ENCODE results near the gene ZNF134. TPM values are rescaled to one million over a fixed set of nuclear protein-coding genes. Genes with fewer than 3 reads are reported as not detected.
A peak's percentile ranks its signal among the peaks of the same experiment; 100 is the strongest.

Gene ZNF134
- 13.7 and 15.9 TPM in 2 replicates for total RNA-seq

DNA sequence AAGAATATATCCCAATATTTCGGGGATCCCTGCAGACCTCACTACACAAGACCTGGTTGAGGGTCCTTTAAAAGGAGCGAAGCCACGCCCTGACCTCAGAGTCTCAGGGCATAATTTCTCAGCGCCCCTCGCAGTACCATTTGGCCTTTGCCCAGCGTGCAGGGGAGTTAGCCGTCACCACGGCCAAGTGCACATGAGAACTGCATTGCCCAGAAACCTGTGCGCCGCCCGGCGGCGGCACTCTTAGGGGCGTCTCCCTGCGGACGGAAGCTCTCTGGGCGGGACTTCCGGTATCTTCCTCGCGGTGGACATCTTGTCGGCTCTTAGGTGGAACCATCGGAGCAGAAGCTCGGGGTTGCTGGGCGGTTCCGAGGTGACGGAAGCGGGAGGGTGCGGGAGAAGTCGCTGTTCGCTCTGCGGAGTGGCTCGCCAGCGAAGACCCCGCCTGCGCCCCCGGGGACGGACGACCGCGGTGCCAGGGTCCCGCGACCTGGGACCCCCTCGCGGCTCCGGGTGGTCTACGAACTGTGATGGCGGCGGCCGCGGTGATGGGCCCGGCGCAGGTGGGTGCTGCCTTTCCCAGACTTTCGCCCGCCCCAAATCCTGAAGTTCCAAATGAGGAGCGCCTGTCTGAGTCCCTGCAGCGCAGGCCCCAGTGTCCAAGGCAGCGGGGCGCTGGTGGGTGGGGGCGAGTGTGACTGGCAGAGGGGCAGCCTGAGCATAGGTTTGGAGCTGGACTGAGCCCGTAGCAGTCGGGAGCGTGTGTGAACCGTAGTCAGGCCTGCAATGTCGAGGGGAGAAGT, at the start of gene ZNF134:
Gene ZNF134 (plus strand): TSS at position 302 of the 803 bp plus-strand sequence. CDS start 5,227 bp downstream, outside the sequence.
- peak; percentile 91 to 92 for DNase-seq (ENCODE audit: low read depth in 2 of 2)

DNA sequence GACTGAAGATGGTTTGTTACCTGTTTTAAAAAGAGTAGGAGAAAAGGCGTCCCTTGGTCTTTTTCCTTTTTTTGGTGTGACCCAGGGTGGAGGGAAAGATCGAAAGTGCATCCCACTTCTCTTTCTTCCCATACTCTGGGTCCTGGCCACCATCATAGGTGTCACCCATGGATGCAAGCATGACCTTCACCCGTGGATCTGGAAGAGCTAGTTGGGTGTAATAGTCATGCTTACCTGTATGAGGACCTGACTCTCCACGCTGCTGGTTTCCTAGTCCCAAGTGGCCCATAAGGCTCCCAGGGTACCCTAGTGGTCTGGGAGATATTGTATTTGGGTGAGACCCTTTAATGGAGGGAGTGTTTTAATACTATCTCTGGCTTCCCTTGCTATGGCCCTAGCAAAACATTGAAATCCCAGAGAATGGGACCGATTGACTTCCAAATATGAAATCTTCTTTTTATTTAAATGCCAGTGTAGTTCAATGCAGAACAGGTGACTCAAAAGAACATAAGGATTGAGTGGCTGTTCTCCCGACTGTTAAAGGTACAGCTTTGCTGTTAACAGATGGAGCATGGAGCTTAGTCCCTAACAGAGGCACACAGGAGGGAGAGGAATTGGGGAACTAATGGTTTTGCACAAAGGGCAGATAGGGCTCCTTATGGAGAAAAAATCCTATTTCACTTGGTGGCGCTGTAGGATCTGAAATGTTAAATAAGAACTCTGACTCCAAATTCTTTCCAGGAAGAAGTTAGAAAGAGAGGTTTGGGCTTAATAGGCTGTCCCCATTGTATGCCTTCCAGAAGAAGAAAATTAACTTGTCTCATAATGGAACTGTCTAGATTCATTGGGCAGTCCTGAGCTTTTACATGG, 47.4 kb upstream of the ZNF134 start:
- DNase-seq (ENCODE audit: low read depth in 2 of 2), result peak; percentile 48 to 65

DNA sequence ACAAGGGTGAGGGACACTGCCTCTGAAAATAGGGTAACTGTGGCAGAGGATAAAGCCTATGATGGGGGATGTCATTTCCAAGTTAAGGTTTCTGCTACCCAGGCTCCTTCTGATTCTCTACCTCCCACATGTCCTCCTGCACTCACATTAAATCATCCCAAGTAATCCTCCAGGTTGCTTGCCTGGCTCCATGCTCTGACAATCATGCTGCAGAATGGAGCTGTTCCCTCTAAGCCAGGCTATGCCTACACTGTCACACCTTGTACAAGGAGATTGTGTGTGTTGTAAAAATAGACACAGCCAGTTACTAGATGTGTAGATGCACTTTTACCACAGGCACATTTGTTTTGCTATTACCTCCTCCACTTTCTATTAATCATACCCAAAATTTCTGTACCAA, 43.3 kb upstream of the ZNF134 start:
- no peak for DNase-seq (ENCODE audit: low read depth in 2 of 2)

DNA sequence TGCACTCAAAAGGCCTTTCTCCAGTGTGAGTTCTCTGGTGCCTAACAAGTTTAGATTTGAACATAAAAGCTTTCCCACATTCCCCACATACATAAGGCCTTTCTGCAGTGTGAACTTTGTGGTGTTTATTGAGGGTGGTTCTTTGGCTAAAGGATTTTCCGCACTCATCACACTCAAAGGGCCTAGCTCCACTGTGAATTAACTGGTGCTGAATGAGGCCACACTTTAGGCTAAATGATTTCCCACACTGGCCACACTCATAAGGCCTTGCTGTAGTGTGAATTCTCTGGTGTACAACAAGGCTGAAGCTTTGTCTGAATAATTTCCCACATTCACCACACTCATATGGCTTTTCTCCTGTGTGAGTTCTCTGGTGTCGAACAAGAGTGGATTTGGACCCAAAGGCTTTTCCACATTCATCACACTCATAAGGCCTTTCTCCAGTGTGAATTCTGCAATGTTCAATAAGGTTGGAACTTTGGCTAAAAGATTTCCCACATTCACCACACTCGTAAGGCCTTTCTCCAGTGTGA, 41.6 kb upstream of the ZNF134 start:
- no peak for DNase-seq (ENCODE audit: low read depth in 2 of 2)

DNA sequence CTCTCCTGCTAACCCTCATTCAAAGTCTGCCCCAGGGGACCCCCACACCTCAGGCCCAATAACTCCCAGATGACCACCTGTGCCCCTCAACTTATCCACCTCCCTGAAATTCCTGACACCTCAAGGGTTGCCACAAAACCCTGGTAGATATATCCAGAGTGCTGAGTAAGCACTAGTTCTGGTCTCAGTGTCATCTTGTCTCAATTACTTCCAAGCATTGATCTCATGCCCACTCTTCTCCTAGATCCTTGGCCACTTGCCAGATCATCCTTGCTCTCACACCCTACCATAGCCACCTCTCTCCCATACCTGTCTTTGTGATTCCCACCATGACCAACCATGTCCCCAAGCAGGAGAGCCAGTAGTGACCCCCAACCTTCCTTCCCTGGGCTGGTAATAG, 37.4 kb upstream of the ZNF134 start:
- no peak for DNase-seq (ENCODE audit: low read depth in 2 of 2)

DNA sequence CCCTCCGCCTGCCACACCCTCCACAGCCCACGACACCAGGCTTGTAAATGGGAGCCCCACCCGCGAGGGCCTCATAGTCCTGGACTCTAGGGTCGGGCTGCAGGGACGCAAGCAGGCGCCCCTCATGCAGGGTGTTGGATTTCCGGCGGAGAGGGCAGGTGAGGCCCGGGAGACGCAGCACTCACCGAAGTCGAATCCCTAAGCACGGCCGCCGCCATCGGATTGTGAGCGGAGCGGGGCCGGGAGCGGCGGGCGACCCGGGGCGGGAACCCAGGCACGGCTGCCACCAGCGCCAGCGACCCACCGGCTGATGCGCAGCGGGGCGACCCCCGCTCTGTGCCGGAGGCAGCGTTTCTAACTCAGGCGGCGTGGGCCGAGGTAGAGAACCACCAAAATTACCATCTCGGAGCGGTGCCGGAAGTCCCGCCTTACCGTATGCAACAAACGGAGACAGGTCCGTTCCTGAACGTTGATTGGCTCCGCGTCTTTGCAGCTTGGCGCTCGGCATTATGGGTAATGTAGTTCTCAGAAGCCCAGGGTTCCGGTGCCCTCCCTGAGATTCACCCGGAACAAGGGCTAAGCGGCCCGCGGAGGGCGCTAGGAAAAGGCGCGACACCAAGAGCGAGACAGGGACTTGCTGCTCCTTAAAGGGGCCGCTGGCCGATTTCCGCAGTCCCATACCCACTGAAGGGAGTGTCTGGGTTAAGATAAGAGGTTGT, 35.4 kb upstream of the ZNF134 start, which contains the start of gene ZNF416:
Gene ZNF416 (minus strand): TSS at position 425 of the 719 bp plus-strand sequence. CDS start 207 bp downstream, at position 218.
- peak; percentile 97 to 98 for DNase-seq (ENCODE audit: low read depth in 2 of 2)

DNA sequence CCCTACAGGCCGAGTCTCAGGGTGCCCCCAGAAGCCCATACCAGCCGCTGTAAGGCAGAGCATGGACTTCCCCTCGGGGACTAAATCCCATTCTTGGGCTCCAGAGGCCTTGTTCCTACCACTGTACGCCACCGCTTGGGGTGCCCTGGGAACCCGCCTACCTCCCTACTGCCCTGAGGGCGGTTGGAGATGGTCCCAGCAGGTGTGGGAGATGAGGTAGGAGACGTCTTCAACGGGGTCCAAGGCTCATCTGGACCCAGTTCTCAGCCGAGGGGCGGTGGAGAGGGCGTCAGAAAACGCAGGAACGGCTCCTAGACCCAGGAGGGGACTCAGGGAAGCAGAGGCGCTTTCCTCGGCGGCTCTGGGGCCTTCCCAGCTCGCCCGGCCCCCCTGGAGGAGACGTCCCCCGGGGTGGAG, 30.9 kb upstream of the ZNF134 start:
- DNase-seq (ENCODE audit: low read depth in 2 of 2), result no peak

DNA sequence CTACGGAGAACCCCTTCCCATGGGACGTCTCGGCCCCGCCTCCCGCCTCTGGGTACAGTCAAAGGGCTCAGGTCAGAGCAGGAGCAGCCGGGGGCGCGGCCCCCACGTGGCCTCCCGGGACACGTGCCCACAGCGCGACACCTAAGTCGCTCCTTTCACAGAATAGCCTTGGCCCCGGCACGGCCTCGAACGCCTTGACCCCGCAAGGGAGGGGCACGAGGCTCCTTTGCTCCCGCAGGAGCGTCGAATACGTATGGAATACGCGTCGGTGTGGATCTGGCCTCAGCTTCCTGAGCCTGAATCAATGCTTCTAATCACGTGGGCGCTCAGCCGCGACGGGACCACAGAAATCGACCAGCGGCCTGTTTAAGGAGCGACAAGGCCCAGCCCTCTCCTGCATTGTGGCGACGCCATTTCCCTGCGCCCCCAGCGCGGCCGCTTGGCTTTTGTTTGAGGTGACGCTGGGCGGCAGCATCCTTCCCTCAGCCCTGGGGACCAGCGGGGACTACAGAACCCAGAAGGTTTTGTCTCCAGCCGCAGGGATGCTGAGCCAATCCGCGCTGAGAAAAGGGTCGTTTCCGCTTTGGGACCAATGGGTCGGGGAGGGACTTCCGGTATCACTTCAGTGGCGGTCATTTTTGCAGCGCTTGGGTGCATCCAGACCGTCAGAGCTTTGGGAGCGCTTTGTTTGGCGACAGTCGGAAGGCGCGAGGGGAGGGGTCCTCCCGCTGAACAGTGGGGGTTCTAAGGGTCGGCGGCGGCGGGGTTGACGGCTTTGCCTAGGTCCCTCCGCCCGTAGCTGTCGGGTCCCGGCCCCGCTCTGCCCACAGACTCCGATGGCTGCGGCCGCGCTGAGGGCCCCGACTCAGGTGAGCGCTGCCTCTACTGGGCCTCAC, 30.3 kb upstream of the ZNF134 start, which contains the start of gene ZIK1:
Gene ZIK1 (plus strand): TSS at position 625 of the 896 bp plus-strand sequence. CDS start 212 bp downstream, at position 837.
- peak; percentile 76 to 84 for DNase-seq (ENCODE audit: low read depth in 2 of 2)

DNA sequence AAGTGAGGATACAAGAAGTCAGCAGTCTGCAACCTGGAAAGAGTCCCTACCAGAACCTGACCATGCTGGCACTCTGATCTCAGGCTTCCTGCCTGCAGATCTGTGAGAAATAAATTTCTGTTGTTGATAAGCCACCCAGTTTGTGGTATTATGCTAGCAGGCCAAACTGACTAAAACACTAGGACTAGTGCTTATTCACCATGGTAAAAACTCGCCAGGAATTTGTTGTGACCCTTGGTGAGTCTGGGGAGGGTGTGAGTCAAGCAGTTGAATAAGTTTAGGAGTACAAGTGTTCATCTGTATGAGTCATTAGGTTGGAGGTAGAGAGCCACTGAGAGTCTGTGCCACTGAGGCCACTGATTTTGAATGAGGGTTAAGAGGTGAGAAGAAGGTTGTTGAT, 26.5 kb upstream of the ZNF134 start:
- no peak for DNase-seq (ENCODE audit: low read depth in 2 of 2)

DNA sequence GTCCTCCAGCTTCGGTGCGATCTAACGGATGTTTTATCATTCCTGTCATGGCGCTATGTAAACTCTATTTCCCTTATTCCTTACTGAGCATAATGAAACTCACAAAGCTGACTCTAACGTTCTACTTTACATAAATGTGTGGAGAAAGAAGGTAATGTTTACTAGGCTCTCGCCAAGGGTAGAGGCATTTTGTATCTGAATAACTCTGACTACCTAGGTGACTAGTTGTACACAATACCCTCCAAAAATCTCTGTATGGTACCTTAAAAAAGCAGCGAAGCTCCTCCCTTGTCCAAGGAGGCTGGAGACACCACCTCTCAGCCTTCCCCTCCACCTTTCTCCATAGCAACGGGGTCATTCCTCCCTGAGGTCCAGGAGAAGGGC, 14.7 kb upstream of the ZNF134 start:
- DNase-seq (ENCODE audit: low read depth in 2 of 2), result no peak

DNA sequence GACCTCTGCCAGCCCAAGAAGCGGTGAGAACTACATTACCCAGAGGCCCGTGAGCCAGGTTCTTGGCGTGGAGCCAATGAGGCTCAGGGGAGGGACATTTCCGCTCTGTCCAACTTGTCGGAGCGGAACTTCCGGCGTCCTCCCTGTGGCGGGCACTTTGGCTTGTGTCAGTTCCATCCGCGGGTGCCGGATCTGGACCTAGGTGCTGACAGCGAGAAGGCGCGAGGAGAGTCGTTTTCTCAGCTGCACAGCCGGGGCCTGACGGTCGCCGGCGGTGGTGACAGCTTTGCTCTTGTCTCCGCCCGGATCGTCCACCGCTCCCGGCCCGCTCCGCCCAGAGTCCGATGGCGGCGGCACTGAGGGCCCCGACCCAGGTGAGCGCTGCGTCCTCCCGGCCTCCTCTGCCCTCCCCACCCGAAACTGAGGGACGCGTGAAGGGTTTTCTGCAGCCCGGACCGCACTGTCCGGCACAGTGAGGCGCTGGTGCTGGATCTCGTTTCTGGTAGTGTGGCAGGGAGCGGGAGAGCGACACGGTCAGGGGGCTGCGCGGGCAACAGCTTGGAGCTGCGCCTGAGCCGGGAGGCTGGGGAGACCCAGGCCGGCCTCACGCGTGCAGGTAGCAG, 14.2 kb upstream of the ZNF134 start, which contains the start of gene ZNF530:
Gene ZNF530 (plus strand): TSS at position 125 of the 623 bp plus-strand sequence. CDS start 4,461 bp downstream, outside the sequence.
- peak; percentile 91 to 92 for DNase-seq (ENCODE audit: low read depth in 2 of 2)

DNA sequence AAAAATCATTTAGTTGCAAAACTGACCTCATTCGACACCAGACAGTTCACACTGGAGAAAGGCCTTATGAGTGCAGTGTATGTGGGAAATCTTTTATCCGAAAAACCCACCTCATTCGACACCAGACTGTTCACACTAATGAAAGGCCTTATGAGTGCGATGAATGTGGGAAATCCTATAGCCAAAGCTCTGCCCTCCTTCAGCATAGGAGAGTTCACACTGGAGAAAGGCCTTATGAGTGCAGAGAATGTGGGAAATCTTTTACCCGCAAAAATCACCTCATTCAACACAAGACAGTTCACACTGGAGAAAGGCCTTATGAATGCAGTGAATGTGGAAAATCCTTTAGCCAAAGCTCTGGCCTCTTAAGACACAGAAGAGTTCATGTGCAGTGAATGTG, 7.1 kb upstream of the ZNF134 start:
- DNase-seq (ENCODE audit: low read depth in 2 of 2), result no peak

DNA sequence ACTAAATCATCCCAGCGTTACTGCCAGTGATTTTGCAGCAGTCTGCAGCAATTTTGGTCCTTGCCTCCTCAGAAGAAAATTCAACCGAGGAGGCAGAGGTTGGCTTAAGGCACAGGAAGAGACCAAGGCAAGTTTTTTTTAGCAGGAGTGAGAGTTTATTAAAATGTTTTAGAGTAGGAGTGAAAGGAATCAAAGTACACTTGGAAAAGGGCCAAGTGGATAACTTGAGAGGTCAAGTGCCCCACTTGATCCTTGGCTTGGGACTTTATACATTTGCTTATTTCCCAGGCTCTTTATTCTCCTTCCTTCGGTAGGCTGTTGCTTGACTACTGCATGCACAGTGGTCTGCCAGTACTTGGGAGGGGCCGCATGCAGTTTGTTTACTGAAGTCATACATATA, 2.9 kb upstream of the ZNF134 start:
- no peak for DNase-seq (ENCODE audit: low read depth in 2 of 2)

DNA sequence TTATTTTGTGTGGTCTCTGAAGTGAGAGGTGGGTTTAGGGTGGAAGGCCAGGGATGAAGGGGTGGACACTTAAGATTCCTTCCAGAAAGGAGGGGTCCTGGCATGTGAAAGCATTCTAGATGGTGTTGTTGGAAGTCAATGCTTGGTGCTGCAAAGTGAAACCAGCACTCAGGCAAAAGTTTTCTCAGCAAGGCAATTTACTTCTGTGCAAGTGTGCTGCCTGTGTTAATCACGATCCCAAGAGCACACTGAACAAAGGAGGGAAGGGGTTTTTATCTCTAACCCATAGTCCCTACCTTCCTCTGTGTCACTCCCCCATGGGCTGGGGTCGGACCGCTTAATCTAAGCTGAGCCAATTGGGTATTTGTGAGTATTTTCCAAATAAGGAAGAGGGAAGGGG, 1.3 kb downstream of the ZNF134 start:
- no peak for DNase-seq (ENCODE audit: low read depth in 2 of 2)

DNA sequence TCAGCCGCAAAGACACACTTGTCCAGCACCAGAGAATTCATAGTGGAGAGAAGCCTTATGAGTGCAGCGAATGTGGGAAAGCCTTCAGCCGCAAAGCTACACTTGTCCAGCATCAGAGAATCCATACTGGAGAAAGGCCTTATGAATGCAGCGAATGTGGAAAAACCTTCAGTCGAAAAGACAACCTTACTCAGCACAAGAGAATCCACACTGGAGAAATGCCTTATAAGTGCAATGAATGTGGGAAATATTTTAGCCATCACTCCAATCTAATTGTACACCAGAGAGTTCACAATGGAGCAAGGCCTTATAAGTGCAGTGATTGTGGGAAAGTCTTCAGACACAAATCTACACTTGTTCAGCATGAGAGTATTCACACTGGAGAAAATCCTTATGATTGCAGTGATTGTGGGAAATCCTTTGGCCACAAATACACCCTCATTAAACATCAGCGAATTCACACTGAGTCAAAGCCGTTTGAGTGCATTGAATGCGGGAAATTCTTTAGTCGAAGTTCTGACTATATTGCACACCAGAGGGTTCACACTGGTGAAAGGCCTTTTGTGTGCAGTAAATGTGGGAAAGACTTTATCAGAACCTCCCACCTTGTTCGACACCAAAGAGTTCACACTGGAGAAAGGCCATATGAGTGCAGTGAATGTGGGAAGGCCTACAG, 6.8 kb downstream of the ZNF134 start:
- peak in 1 of 2 donors; percentile 7 for DNase-seq (ENCODE audit: low read depth in 2 of 2)

DNA sequence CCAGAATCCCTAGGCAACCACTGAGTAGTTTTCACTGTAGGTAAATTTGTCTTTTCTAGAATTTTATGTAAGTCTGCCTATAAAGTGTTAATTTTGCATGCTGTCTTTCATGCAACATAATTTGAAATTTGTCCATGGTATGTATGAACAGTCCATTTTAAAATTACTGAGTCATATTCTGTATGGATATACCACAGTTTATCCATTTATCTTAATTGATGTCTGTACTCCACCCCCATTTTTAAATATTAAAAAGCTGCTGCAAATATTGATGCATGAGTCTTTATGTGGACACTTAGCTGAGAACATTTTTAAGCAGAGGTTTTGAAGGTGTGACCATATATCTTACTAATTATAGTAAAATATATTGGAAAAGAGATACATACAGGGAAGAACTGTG, 9.0 kb downstream of the ZNF134 start:
- DNase-seq (ENCODE audit: low read depth in 2 of 2), result no peak

DNA sequence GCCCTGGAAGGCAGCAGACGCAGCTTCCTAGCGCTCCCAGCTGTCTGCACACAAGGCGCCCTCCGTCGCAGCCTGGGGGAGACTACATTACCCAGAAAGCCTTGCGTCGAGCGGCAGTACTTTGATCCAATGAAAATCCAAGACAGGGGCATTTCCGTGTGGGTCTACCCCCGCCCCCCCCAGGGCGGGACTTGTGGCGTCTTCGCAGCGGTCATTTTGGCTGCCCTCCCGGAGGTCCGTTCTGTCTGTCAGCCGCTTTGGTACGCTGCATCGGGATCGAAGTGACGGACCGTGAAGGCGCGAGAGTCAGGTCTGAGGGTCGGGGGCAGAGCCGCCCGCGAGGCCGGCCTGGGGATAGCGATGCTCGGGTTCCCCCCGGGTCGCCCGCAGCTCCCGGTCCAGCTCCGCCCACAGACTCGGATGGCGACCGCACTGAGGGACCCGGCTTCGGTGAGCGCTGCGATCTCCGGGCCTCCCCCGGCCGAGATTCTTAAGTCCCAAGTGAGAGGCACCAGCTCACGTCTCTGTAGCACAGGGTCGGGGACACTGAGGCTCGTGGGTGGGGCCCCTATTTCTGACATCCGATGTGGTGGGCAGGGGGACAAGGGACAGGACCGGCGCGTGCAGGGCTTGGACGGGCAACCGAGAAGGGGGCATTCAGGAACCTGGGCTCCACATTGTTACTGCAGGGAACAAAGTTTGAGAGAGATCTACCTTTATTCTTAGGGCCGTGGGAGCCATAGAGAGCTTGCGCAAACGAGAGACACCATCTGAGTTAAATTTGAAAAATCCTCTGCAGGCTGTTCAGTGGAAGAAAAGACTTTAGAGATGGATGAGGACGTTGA, 19.2 kb downstream of the ZNF134 start, which contains the start of gene ZNF211:
Gene ZNF211 (plus strand): TSS at position 182 of the 845 bp plus-strand sequence. CDS start 179 bp downstream, at position 361.
- peak; percentile 93 to 94 for DNase-seq (ENCODE audit: low read depth in 2 of 2)

DNA sequence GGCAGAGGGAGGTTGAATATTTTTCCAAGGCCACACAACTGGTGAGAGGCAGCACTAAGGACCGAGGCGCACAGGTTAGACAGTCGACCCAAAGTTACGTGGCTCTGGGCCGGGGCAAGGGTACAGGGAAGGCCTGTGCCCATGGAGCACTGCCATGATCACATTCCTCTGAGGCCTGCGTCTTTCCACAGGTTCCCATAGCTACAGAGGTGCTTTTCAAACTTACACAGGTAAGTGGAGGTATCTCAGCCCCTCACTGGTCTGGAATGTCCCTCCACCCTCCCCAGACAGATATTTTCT, 19.7 kb downstream of the ZNF134 start:
- no peak for DNase-seq (ENCODE audit: low read depth in 2 of 2)

Measured in lung microvascular endothelial cell (primary cell).